GM19035 (cell line): ENCODE results near the gene THUMPD1.
"Not testable (repeated sequence)": the region's sequence is repeated elsewhere in the genome, so short reads cannot be mapped to it uniquely, and the experiment has no call there.

Source experiments
- ATAC-seq: cut with Tn5 transposase; IDR thresholded peaks from one replicate; pipeline ENCODE4 v1.9.1; 2021; ENCODE audit not compliant: unreplicated experiment

The THUMPD1 gene

DNA sequence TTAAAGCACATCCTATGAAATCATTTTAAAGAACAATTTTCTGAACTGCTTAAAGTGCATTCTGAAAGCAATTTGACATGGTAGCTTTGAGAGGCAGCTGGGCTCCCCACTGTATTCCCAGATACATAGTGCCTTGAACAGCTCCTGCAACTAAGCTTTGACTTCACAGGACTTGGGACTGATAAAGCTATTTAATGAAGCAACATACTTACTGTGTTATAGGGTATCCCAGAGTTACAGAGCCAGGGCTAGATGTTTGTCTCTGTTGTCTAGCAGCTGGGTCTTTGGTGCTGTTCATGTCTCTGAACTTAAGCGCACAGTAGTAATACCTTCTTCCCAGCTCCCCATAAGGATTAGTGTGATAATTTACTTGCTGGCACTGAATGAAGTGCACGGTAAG, 45.0 kb downstream of the THUMPD1 start:
- no peak for ATAC-seq

DNA sequence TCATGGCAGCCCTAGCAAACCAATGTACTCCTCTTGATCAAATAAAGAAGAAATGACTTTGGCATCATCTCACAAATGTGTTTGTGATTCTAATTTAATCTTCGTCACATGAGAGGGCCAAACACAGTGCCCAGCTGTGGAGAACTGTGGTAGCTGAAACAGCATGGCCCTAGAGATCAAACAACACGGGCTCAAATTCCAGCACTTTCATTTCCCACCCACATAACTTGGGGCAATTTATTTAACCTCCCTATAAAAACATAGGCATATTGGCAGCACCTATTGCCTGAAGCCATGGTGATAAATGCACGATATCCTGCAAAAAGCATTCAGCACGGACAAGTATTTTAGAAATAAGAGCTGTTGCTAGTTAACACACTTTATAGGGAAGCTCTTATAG, 46.6 kb downstream of the THUMPD1 start:
- no peak for ATAC-seq

GRCh38 chr16:20694096-20694495, 47.5 kb downstream of the THUMPD1 start:
- not testable (repeated sequence) for ATAC-seq

DNA sequence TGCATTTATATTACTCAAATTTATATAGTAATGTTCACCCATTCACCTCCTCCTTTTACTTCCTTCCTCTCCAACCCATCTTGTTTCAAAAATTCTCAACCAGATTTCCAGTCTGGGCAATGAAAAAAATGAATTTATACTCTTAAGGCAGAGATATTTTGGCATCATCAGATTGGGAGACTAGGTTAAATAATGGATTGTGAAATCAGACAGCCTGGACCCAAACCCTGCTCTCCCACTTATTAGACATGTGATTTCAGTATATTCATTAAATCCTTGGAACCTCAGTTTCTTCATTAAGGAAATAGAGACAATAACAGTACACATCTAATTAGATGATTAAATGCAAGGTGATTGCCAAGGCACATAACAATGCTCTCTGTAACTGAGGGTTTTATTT, 52.0 kb downstream of the THUMPD1 start:
- ATAC-seq = no peak

DNA sequence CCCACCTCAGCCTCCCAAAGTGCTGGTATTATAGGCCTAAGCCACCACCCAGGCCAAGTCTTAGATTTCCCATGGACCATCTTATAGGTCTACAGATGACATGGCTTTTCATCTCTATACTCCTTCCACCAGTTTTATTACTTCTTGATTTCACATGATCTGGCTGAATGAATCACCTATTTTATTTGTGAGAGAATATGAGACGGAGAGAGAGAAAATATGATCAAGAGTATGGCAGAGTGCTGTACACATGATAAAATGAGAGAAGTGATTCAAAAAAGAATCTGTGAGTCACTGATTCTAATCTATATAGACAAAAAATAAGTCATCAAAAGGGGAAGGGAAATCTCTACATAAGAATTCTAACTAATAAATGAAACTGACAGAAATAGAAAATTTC, 57.8 kb downstream of the THUMPD1 start:
- no peak for ATAC-seq
